HS-27A (cell line): Measurements from ENCODE around the gene SSTR3.
"Not testable (repeated sequence)": the region's sequence is repeated elsewhere in the genome, so short reads cannot be mapped to it uniquely, and the experiment has no call there.

Experiments
- DNase-seq: peaks from one replicate; pipeline ENCODE4 v3.0.0-alpha.2; 2012; ENCODE audit warnings: low read depth, missing footprints

The SSTR3 gene

GRCh38 chr22:37212174-37212906 is at the start of gene SSTR3:
TSS of gene SSTR3 (minus strand) at chr22:37212477. CDS start at chr22:37207803, 4,674 bp downstream.
- DNase-seq: no peak

DNA sequence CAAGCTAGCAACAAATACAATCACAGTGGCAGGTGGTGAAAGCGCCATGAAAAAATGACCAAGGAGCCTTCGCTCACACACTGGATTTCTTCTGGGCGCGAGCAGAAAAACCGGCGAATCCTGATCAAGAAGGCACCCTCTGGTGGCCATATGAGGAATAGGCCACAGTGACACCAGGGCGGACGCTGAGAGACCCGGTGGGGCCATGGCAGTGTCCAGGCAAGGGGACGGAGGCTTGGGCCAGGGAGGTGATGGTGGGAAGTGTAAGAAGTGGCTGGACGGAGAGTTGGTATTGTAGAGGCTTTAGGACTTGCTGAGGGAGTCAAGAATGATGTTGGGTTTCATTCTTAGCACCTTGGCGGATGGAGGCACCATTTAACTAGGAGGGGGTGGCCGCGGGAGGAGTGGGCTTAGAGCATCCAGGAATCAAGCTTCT is 48.6 kb upstream of the SSTR3 start:
- peak; percentile 8 for DNase-seq

DNA sequence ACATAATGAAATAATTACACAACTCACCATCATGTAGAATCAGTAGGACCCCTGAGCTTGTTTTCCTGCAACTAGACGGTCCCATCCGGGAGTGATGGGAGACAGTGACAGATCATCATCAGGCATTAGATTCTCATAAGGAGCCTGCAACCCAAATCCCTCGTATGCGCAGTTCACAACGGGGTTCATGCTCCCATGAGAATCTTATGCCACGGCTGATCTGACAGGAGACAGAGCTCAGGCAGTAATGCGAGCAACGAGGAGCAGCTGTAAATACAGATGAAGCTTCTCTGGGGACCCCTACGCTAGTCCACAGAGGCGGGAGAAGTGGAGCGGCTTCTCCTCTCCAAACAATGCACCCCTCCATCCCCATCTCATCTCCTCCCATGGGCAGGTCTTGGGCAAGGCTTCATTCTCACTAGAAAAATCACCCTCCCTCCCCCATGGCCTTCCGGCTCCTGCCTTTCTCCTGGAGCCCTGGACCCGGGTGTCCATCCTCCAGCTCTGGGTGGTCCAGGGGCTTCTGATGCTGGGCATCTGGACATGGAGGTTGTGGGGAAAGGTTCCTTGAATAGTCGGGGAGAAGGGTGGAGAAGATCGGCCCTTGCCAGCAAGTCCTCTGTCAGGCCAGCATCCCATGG is 48.0 kb upstream of the SSTR3 start:
- DNase-seq: no peak

DNA sequence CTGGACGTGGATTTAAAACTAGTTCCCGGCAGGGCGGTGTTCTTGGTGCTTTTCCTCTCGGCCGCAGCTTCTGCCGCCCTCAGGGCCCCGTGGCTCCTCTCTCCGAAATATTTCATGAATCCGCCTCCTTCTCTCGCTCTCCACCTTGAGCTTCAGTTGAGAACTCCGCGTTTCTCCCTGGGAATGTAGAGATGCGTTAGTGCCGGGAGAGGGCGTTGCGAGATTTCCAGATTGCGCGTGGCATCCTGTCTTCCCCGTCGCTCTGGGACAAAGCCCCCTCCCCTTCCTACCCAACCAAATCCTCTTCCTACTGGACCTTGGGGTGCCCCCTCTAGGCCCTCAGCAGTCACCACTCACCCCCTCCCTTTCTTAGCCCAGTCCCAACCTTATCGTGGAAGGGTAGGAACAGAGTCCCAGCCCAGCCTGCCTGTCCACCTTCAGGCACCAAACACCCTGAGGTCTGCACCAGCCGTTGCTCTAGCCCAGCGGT is 47.3 kb upstream of the SSTR3 start:
- DNase-seq: peak; percentile 11

GRCh38 chr22:37258753-37259401 is 46.6 kb upstream of the SSTR3 start:
- no peak for DNase-seq

GRCh38 chr22:37258005-37258752 is 45.9 kb upstream of the SSTR3 start:
- no peak for DNase-seq

DNA sequence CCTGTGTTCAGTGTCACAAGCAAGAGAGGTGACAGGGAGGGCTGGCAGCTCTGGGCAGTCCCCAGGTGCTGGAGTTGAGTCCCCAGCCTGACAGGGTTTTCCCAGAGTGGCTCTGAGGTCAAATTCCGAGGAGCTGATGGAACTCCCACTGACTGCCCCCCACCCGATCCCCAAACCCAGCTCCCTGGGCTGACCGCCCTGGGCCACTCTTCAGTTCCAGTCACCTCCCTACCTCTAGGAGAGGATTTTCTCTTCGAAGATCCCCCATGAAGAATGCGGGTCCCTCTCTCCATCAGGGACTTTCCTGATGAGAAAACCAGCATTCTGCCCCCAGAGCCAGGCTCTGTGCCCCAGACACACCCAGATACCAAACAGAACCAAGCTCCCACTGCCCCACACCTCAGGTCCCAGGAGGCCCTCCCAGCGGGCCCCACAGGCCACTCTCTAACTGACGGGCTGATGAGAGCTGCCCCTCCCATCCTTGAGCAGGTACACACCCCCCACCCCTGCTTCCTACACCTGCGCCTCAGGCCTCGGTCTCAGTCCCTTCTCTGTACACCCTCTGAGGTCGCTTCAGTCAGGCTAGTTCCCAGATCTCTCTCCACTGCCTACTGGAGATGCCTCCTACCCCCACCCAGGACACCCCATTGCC is 43.9 kb upstream of the SSTR3 start:
- DNase-seq: no peak

DNA sequence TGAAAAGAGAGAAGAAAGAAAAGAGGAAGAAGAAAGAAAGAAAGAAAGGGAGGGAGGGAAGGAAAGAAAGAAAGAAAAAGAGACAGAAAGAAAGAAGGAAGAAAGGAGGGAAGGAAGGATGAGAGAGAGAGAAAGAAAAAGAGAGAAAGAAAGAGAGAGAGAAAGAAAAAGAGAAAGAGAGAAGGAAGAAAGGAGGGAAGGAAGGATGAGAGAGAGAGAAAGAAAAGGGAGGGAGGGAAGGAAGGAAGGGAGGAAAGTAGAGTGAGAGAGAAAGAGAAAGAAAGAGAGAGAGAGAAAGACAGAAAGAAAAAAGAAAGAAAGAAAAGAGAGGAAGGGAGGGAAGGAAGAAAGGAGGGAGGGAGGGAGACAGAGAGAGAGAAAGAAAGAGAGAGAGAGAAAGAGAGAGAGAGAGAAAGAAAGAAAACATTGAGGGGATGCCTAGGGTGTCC is 43.3 kb upstream of the SSTR3 start:
- no peak for DNase-seq

DNA sequence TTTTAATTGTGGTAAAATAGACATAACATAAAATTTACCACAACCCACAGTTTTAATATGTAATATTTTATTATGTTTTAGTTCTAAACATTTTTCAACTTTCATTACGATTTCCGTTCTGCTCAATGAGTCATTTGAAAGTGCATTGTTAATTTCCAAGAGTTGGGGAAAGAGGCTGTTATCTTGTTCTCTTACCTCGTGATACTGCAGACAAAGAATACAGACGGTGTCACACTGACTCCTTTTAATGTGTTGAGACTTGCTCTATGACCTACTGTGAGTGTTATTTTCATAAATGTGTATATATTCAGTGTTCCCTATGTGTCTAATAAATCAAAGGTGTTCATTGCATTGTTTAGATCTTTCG is 42.6 kb upstream of the SSTR3 start:
- no peak for DNase-seq

GRCh38 chr22:37254209-37254866 is 42.1 kb upstream of the SSTR3 start:
- DNase-seq: peak; percentile 30

- DNase-seq: no peak
Measured at GRCh38 chr22:37253126-37253660, 40.9 kb upstream of the SSTR3 start.

DNA sequence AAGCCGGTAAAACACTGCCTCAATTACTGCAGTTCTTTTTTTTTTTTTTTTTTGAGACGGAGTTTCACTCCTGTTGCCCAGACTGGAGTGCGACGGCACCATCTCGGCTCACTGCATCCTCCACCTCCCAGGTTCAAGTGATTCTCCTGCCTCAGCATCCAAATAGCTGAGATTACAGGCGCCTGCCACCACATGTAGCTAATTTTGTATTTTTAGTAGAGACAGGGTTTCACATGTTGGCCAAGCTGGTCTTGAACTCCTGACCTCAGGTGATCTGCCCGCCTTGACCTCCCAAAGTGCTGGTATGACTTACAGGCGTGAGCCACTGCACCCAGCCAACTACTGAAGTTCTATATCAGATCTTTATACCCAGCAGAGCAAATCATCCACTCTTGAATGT is 39.6 kb upstream of the SSTR3 start:
- DNase-seq: not testable (repeated sequence)

DNA sequence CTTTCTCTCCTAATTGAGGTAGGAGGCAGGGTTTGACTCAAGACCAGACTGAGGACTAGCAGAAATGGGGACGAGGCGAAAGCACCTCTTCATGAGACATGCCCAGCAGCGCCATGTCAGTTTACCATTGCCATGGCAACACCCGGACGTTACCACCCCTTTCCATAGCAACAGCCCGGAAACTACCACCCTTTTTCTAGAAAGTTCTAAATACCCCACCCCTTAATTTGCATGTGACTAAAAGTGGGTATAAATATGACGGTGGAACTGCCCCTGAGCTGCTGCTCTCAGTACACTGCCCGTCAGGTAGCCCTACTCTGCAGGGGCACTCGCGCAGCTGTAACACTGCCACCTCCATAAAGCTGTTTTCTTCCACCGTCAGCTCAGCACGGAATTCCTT is 37.7 kb upstream of the SSTR3 start:
- DNase-seq: no peak

GRCh38 chr22:37248251-37248650 is 36.0 kb upstream of the SSTR3 start:
- DNase-seq: no peak

- DNase-seq: no peak
Measured at GRCh38 chr22:37245740-37246139, 33.5 kb upstream of the SSTR3 start.

- no peak for DNase-seq
Measured at GRCh38 chr22:37244922-37245722, 32.8 kb upstream of the SSTR3 start.

DNA sequence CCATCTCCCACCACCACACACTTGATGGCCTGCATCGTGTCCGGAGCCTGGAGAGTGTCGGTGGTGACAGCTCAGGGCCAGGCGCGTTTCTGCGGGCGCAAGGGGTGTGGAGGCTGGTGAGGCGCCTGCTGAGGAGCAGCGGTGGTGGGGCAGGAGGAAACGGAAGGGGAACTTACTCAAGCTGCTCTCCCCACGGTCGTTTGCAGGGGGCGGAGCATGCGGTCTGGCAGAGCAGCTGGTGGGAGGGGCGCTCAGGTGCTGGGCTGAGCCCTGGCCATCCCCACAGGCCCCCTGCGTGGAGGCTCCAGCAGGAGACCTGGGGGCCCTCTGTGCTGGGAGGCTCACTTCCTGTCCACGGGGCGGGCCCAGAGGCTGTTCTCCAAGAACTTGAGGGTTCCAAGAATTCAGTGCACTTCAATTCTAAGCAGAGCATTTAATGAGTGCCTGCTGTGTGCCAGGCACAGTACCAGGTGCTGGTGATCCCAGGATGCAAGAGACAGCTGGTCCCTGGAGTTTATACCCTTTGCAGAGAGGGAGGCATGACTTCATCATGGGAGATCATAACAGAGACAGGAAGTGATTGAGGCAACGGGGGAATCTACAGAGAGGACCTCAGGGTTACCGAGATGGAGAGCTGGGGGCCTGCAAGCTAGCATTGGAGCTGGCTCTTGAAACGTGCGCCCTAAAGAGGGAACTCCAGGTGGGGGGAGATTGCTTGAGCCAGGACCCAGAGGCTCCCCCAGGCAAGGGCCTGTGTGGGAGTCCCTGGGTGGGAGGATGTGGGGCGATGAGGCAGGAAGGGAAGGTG is 32.0 kb upstream of the SSTR3 start, which contains the start of gene RAC2:
Gene RAC2 (minus strand): TSS at position 156 of the 808 bp plus-strand sequence. CDS start 121 bp downstream, at position 35.
- no peak for DNase-seq

- no peak for DNase-seq
Measured at GRCh38 chr22:37243402-37244113, 31.3 kb upstream of the SSTR3 start.
